GM12878 (cell line): Measurements from ENCODE around the gene TRIM39.

ENCODE experiments used
- CTCF ChIP-seq, 3 experiments: IDR thresholded peaks in 2 of 3; conservative IDR thresholded peaks in 1 of 3; 2 replicates each; pipeline ENCODE4 v1.5.1; 2011; ENCODE audit warnings: low read depth in 3 of 3, low read length in 3 of 3, mild to moderate bottlenecking in 3 of 3, control low read depth in 2 of 3, moderate library complexity in 2 of 3, inconsistent platforms in 1 of 3, mixed read lengths in 1 of 3; ENCODE audit not compliant: control insufficient read depth in 2 of 3, insufficient read depth in 1 of 3; ENCODE audit errors: extremely low read depth in 1 of 3
- EZH2 ChIP-seq: IDR thresholded peaks from 2 replicates; pipeline ENCODE4 v1.6.1; 2012; ENCODE audit warnings: low read depth, mild to moderate bottlenecking, control low read depth, inconsistent platforms, low read length, borderline replicate concordance; ENCODE audit not compliant: control insufficient read depth

DNA sequence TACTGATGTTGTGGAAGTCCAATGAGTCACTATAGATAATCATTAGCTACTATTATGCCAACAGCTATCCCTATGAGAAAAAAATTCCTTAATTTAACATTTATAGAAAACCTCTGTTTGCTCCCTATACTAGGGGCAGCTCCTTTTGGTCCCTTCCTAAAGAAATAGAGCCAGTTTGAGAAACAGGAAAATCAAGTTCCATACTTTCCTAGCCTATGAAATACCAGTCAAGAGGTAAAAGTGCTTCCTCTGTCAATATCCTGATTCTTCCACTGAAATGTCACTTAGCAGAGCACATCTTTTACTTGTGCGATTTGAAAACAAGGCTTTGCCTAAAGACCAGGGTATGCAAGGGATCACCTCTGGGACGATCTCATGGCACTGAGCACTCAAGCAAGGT is 14.5 kb upstream of the TRIM39 start:
- no peak for TF ChIP-seq EZH2
- TF ChIP-seq CTCF (IDR thresholded peaks at IDR 0.05 in 2 of 3, conservative IDR thresholded peaks at IDR 0.05 in 1 of 3; ENCODE audit: control insufficient read depth in 2 of 3, extremely low read depth in 1 of 3, insufficient read depth in 1 of 3, low read depth in 3 of 3, low read length in 3 of 3): no peak
